ENCODE measurements around the gene ZNF618. TPM values are rescaled to one million over a fixed set of nuclear protein-coding genes. Genes with fewer than 3 reads are reported as not detected.

ZNF618 gene
- total and polyA plus RNA-seq, 7 donors = 0.92 to 8.0 (median 2.3) TPM

DNA sequence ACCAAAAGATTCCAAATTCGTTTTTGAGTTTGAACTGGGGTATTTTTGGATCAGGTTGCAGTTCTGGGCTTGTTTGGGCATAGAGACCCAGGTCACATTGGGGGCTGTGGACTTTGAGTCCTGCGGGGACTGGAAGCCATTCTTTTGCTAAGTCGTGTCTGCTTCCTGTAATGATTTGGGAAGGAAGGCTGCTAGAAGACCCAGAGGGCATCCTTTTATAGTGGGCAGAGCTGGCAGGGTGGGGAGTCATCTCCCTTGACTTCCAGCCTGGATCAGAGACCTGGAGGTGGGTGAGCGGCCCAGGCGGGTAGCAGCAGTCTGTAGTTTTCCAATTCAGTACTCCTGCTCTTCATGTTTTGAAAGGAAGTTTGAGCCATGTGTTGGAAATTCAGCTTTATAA is 11.3 kb downstream of the ZNF618 start:
- 82 to 91% methylated on average over 5 of the region's 5 CpGs for WGBS, 2 donors
- intact Hi-C loops (cut with DNase I) = no loop called here

GRCh38 chr9:113888336-113888735 is 12.2 kb downstream of the ZNF618 start:
- 78 to 89% methylated on average over 8 of the region's 8 CpGs for WGBS, 2 donors
- H3K27me3 ChIP-seq = no peaks in the 10 kb centered on the region
- H3K36me3 ChIP-seq = no peaks in the 10 kb centered on the region
- no peak for DNase-seq
- peaks cover 0 to 31% (median 25%) of the 10 kb centered on the region in 4 donors for H3K4me1 ChIP-seq
- TF ChIP-seq EP300 (IDR thresholded peaks at IDR 0.05) = no peak
- no peak for TF ChIP-seq POLR2AphosphoS5 (IDR thresholded peaks at IDR 0.05)
- TF ChIP-seq POLR2A (IDR thresholded peaks at IDR 0.05) = no peak
- TF ChIP-seq, protein P1, sequence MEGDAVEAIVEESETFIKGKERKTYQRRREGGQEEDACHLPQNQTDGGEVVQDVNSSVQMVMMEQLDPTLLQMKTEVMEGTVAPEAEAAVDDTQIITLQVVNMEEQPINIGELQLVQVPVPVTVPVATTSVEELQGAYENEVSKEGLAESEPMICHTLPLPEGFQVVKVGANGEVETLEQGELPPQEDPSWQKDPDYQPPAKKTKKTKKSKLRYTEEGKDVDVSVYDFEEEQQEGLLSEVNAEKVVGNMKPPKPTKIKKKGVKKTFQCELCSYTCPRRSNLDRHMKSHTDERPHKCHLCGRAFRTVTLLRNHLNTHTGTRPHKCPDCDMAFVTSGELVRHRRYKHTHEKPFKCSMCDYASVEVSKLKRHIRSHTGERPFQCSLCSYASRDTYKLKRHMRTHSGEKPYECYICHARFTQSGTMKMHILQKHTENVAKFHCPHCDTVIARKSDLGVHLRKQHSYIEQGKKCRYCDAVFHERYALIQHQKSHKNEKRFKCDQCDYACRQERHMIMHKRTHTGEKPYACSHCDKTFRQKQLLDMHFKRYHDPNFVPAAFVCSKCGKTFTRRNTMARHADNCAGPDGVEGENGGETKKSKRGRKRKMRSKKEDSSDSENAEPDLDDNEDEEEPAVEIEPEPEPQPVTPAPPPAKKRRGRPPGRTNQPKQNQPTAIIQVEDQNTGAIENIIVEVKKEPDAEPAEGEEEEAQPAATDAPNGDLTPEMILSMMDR (IDR thresholded peaks at IDR 0.05) = no peak
- H3K4me3 ChIP-seq = no peak overlapping the region
- peaks cover 0 to 3% (median 0%) of the 10 kb centered on the region in 4 donors for H3K9me3 ChIP-seq
- no peak overlapping the region for H3K27ac ChIP-seq
- intact Hi-C loops (cut with DNase I) = no loop called here

More for the DNA sequence above, 11.3 kb downstream of the ZNF618 start:
- DNase-seq = no peak
- Histone ChIP-seq H3K36me3 (no peaks in the 10 kb centered on the region), H3K9me3 (peaks cover 0 to 3% (median 0%) of the 10 kb centered on the region in 4 donors), H3K27me3 (no peaks in the 10 kb centered on the region), H3K4me3 (no peak overlapping the region), H3K4me1 (peaks cover 0 to 31% (median 25%) of the 10 kb centered on the region in 4 donors), H3K27ac (no peak overlapping the region)
- TF ChIP-seq POLR2A (IDR thresholded peaks at IDR 0.05) (no peak), POLR2AphosphoS5 (IDR thresholded peaks at IDR 0.05) (no peak), EP300 (IDR thresholded peaks at IDR 0.05) (no peak)
- TF ChIP-seq, protein P1 (IDR thresholded peaks at IDR 0.05) = no peak

DNA sequence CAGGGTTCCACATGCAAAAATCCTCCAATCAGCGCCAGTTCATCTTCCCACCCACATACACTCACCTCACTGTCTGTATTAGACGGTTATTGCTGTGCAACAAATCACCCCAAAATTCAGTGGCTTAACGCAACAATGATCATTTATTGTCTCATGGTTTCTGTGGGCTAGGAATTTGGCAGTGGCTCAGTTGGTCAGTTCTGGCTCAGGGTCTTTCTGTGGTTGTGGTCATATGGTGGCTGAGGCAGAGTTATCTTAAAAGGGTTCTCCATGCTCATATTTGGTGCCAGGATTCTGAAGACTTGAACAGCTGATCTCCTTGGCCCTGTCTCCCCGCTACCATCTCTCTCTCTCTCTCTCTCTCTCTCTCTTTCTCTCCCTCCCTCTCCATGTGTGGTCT is 12.9 kb downstream of the ZNF618 start:
- peaks cover 0 to 3% (median 0%) of the 10 kb centered on the region in 4 donors for H3K9me3 ChIP-seq
- H3K27me3 ChIP-seq = no peaks in the 10 kb centered on the region
- DNase-seq = no peak
- intact Hi-C loops (cut with DNase I) = no loop called here
- H3K4me3 ChIP-seq = no peak overlapping the region
- no peak overlapping the region for H3K27ac ChIP-seq
- WGBS, 2 donors = 94% methylated on average over 4 of the region's 4 CpGs
- peaks cover 0 to 31% (median 25%) of the 10 kb centered on the region in 4 donors for H3K4me1 ChIP-seq
- no peaks in the 10 kb centered on the region for H3K36me3 ChIP-seq
- TF ChIP-seq POLR2A (IDR thresholded peaks at IDR 0.05) (no peak), EP300 (IDR thresholded peaks at IDR 0.05) (no peak), POLR2AphosphoS5 (IDR thresholded peaks at IDR 0.05) (no peak)
- TF ChIP-seq, protein P1 (IDR thresholded peaks at IDR 0.05) = no peak

- H3K4me1 ChIP-seq = peaks cover 0 to 25% (median 21%) of the 10 kb centered on the region in 4 donors
- peaks cover 0 to 3% (median 0%) of the 10 kb centered on the region in 4 donors for H3K9me3 ChIP-seq
- H3K36me3 ChIP-seq = no peaks in the 10 kb centered on the region
- H3K4me3 ChIP-seq = no peak overlapping the region
- DNase-seq = no peak
- WGBS, 2 donors = 95% methylated on average over 2 of the region's 2 CpGs
- no peaks in the 10 kb centered on the region for H3K27me3 ChIP-seq
- no peak overlapping the region for H3K27ac ChIP-seq
- TF ChIP-seq POLR2A (IDR thresholded peaks at IDR 0.05) (no peak), EP300 (IDR thresholded peaks at IDR 0.05) (no peak), POLR2AphosphoS5 (IDR thresholded peaks at IDR 0.05) (no peak)
- TF ChIP-seq, protein P1 (IDR thresholded peaks at IDR 0.05) = no peak
- intact Hi-C loops (cut with DNase I) = no loop called here
Measured at GRCh38 chr9:113890704-113891103, 14.6 kb downstream of the ZNF618 start.
